Ascending aorta (tissue), 2 donors: ENCODE measurements around the gene DBN1. TPM values are rescaled to one million over a fixed set of nuclear protein-coding genes. Genes with fewer than 3 reads are reported as not detected.

ENCODE experiments used
- DNase-seq, 2 donors: peaks; one replicate each; pipeline ENCODE4 v3.0.0-alpha.2; 2019; ENCODE audit warnings: low spot score in 2 of 2
- H3K27ac ChIP-seq, 2 donors: fragments of 200-600 bp; sonication (generic); one replicate each; pipeline ENCODE4 v1.5.1; 2016 to 2017; ENCODE audit warnings: mild to moderate bottlenecking in 1 of 2
- H3K27me3 ChIP-seq: fragments of 200-600 bp; sonication (generic); one replicate; pipeline ENCODE4 v1.5.1; 2017
- H3K36me3 ChIP-seq, 2 donors: fragments of 200-600 bp; sonication (generic); one replicate each; pipeline ENCODE4 v1.5.1; 2016
- H3K4me1 ChIP-seq, 2 donors: fragments of 200-600 bp; sonication (generic); one replicate each; pipeline ENCODE4 v1.5.1; 2016 to 2017; ENCODE audit warnings: mild to moderate bottlenecking in 1 of 2
- H3K4me3 ChIP-seq, 2 donors: fragments of 200-600 bp; sonication (generic); one replicate each; pipeline ENCODE4 v1.5.1; 2016 to 2017; ENCODE audit warnings: mild to moderate bottlenecking in 1 of 2
- H3K9me3 ChIP-seq, 2 donors: fragments of 200-600 bp; sonication (generic); one replicate each; pipeline ENCODE4 v1.5.1; 2016
- CTCF ChIP-seq, 3 experiments: fragments of 200-600 bp in 2 of 3; fragments of 450-650 bp in 1 of 3; sonication (generic) in 2 of 3; IDR thresholded peaks; one replicate each; pipeline ENCODE4 v1.5.1; 2016 to 2019; ENCODE audit warnings: antibody characterized with exemption in 3 of 3, mild to moderate bottlenecking in 1 of 3, moderate library complexity in 1 of 3
- intact Hi-C: fragments of 100-400 bp; cut with DNase I; formaldehyde crosslinking; loops from one replicate; pipeline ENCODE4 v1.15.1; 2023
- total RNA-seq: library from RNA; depleted of rRNA; stranded (reverse); fragments of >200 nt; gene quantifications from one replicate; pipeline ENCODE4 v1.1.0, GENCODE V29; 2016

The DBN1 gene
- total RNA-seq, 1 donor from 2014 or later: 151 TPM

GRCh38 chr5:177468685-177469628 is 4.5 kb downstream of the DBN1 start:
- TF ChIP-seq CTCF (IDR thresholded peaks at IDR 0.05): no peak
- no peak for DNase-seq
- H3K27me3 ChIP-seq: no peaks in the 10 kb centered on the region
- intact Hi-C loops: no loop called here
- peak overlapping the region; percentile 54 to 91 for H3K27ac ChIP-seq
- H3K9me3 ChIP-seq: no peaks in the 10 kb centered on the region
- peaks cover 24 to 36% of the 10 kb centered on the region in 2 donors for H3K4me1 ChIP-seq
- no peak overlapping the region for H3K4me3 ChIP-seq
- H3K36me3 ChIP-seq: peaks cover 31 to 33% of the 10 kb centered on the region in 2 donors

GRCh38 chr5:177468329-177468684 is 5.1 kb downstream of the DBN1 start:
- Histone ChIP-seq H3K9me3 (no peaks in the 10 kb centered on the region), H3K4me1 (peaks cover 24 to 34% of the 10 kb centered on the region in 2 donors), H3K27me3 (no peaks in the 10 kb centered on the region), H3K27ac (peak overlapping the region; percentile 54 to 91), H3K36me3 (peaks cover 31 to 33% of the 10 kb centered on the region in 2 donors), H3K4me3 (no peak overlapping the region)
- TF ChIP-seq CTCF (IDR thresholded peaks at IDR 0.05): no peak
- no peak for DNase-seq
- intact Hi-C loops: no loop called here

GRCh38 chr5:177467436-177467835 is 6.0 kb downstream of the DBN1 start:
- no peak for DNase-seq
- Histone ChIP-seq H3K36me3 (peaks cover 31 to 33% of the 10 kb centered on the region in 2 donors), H3K9me3 (no peaks in the 10 kb centered on the region), H3K4me1 (peaks cover 21 to 32% of the 10 kb centered on the region in 2 donors), H3K4me3 (no peak overlapping the region), H3K27me3 (no peaks in the 10 kb centered on the region), H3K27ac (no peak overlapping the region)
- intact Hi-C loops: no loop called here
- no peak for TF ChIP-seq CTCF (IDR thresholded peaks at IDR 0.05)

- Histone ChIP-seq H3K4me1 (peaks cover 17 to 27% of the 10 kb centered on the region in 2 donors), H3K27ac (no peak overlapping the region), H3K36me3 (peaks cover 31 to 33% of the 10 kb centered on the region in 2 donors), H3K4me3 (no peak overlapping the region), H3K9me3 (no peaks in the 10 kb centered on the region), H3K27me3 (no peaks in the 10 kb centered on the region)
- intact Hi-C loops: no loop called here
- no peak for TF ChIP-seq CTCF (IDR thresholded peaks at IDR 0.05)
- no peak for DNase-seq
Measured at GRCh38 chr5:177466861-177467260, 6.6 kb downstream of the DBN1 start.

- no peak for TF ChIP-seq CTCF (IDR thresholded peaks at IDR 0.05)
- Histone ChIP-seq H3K4me3 (no peak overlapping the region), H3K9me3 (no peaks in the 10 kb centered on the region), H3K27ac (no peak overlapping the region), H3K27me3 (no peaks in the 10 kb centered on the region), H3K4me1 (peaks cover 7 to 12% of the 10 kb centered on the region in 2 donors), H3K36me3 (peaks cover 31 to 38% of the 10 kb centered on the region in 2 donors)
- no peak for DNase-seq
- intact Hi-C loops: no loop called here
Measured at GRCh38 chr5:177465044-177465443, 8.4 kb downstream of the DBN1 start.
